ENCODE results near the gene RGL1. TPM values are rescaled to one million over a fixed set of nuclear protein-coding genes. Genes with fewer than 3 reads are reported as not detected.
A peak's percentile ranks its signal among the peaks of the same experiment; 100 is the strongest.

The RGL1 gene
- total RNA-seq, 1 experiment from 2014 or later: 17.0 TPM

GRCh38 chr1:183864611-183865010 lies 59.7 kb downstream of the RGL1 start:
- DNase-seq (ENCODE audit: low read depth): no peak

- DNase-seq (ENCODE audit: low read depth): no peak
These were observed 64.3 kb downstream of the RGL1 start for GRCh38 chr1:183869230-183869629.

- no peak for DNase-seq (ENCODE audit: low read depth)
These were observed 64.7 kb downstream of the RGL1 start for GRCh38 chr1:183869664-183870063.

- no peak for DNase-seq (ENCODE audit: low read depth)
These were observed 65.6 kb downstream of the RGL1 start for GRCh38 chr1:183870351-183871077.

- DNase-seq (ENCODE audit: low read depth): peak; percentile 91
These were observed 66.2 kb downstream of the RGL1 start for GRCh38 chr1:183871142-183871541.

- no peak for DNase-seq (ENCODE audit: low read depth)
These were observed 66.7 kb downstream of the RGL1 start for GRCh38 chr1:183871601-183872000.

- no peak for DNase-seq (ENCODE audit: low read depth)
These were observed 67.5 kb downstream of the RGL1 start for GRCh38 chr1:183872403-183872802.

GRCh38 chr1:183873642-183874041 lies 68.7 kb downstream of the RGL1 start:
- DNase-seq (ENCODE audit: low read depth): no peak

- no peak for DNase-seq (ENCODE audit: low read depth)
These were observed 71.4 kb downstream of the RGL1 start for GRCh38 chr1:183876309-183876708.

GRCh38 chr1:183877053-183877720 lies 72.3 kb downstream of the RGL1 start:
- DNase-seq (ENCODE audit: low read depth): no peak

- no peak for DNase-seq (ENCODE audit: low read depth)
These were observed 74.6 kb downstream of the RGL1 start for GRCh38 chr1:183879494-183879893.

- no peak for DNase-seq (ENCODE audit: low read depth)
These were observed 75.0 kb downstream of the RGL1 start for GRCh38 chr1:183879966-183880365.

- DNase-seq (ENCODE audit: low read depth): no peak
These were observed 75.8 kb downstream of the RGL1 start for GRCh38 chr1:183880531-183881243.

- DNase-seq (ENCODE audit: low read depth): peak; percentile 72
These were observed 76.6 kb downstream of the RGL1 start for GRCh38 chr1:183881387-183882131.

GRCh38 chr1:183882335-183883167 lies 77.6 kb downstream of the RGL1 start:
- DNase-seq (ENCODE audit: low read depth): no peak

GRCh38 chr1:183883623-183884022 lies 78.7 kb downstream of the RGL1 start:
- DNase-seq (ENCODE audit: low read depth): no peak

GRCh38 chr1:183884526-183884925 lies 79.6 kb downstream of the RGL1 start:
- no peak for DNase-seq (ENCODE audit: low read depth)

GRCh38 chr1:183885142-183885735 lies 80.3 kb downstream of the RGL1 start:
- no peak for DNase-seq (ENCODE audit: low read depth)

- no peak for DNase-seq (ENCODE audit: low read depth)
These were observed 81.3 kb downstream of the RGL1 start for GRCh38 chr1:183886083-183886828.

- no peak for DNase-seq (ENCODE audit: low read depth)
These were observed 81.9 kb downstream of the RGL1 start for GRCh38 chr1:183886853-183887252.
